OCI-LY3 (cell line): ENCODE results near the gene LRP5.
A peak's percentile ranks its signal among the peaks of the same experiment; 100 is the strongest.

Source experiments
- H2AFZ ChIP-seq: fragments of 200-600, 300-600 bp; shearing (Covaris generic); 2 replicates; pipeline ENCODE4 v1.6.0; 2014; ENCODE audit warnings: antibody characterized with exemption, low read depth, low read length
- H3K27ac ChIP-seq: fragments of 200-600, 300-600 bp; sonication (generic); 2 replicates; pipeline ENCODE4 v1.5.1; 2014; ENCODE audit warnings: mild to moderate bottlenecking, low read length, moderate library complexity, mixed read lengths
- H3K27me3 ChIP-seq: fragments of 200-600, 300-600 bp; sonication (generic); 2 replicates; pipeline ENCODE4 v1.6.1; 2014; ENCODE audit warnings: low read depth, low read length, mixed read lengths
- H3K36me3 ChIP-seq: fragments of 200-600, 300-600 bp; sonication (generic); replicated peaks from 2 replicates; pipeline ENCODE3; 2014; ENCODE audit warnings: low read depth, low read length, mixed read lengths
- H3K4me1 ChIP-seq: fragments of 300-600, 200-600 bp; sonication (generic); 2 replicates; pipeline ENCODE4 v1.6.1; 2014; ENCODE audit warnings: low read length, mixed read lengths
- H3K4me2 ChIP-seq: fragments of 200-600, 300-600 bp; sonication (generic); 2 replicates; pipeline ENCODE4 v1.6.1; 2014; ENCODE audit warnings: low read length, mixed read lengths
- H3K4me3 ChIP-seq: fragments of 300-600, 200-600 bp; sonication (generic); 2 replicates; pipeline ENCODE4 v1.5.1; 2014; ENCODE audit warnings: antibody characterized with exemption, mild to moderate bottlenecking, low read length, moderate library complexity
- H3K79me2 ChIP-seq: fragments of 300-600, 200-600 bp; shearing (Covaris generic); 2 replicates; pipeline ENCODE4 v1.6.1; 2014; ENCODE audit warnings: mild to moderate bottlenecking, low read length, mixed read lengths
- H3K9ac ChIP-seq: fragments of 300-600, 200-600 bp; shearing (Covaris generic); 2 replicates; pipeline ENCODE4 v1.6.0; 2014; ENCODE audit warnings: mild to moderate bottlenecking, low read length, moderate library complexity
- H3K9me3 ChIP-seq: fragments of 200-600, 300-600 bp; shearing (Covaris generic); 2 replicates; pipeline ENCODE4 v1.6.1; 2014; ENCODE audit warnings: low read length, mixed read lengths; ENCODE audit not compliant: insufficient read depth
- H4K20me1 ChIP-seq: fragments of 200-600, 300-600 bp; sonication (generic); 2 replicates; pipeline ENCODE4 v1.6.1; 2016; ENCODE audit warnings: low read length, mixed read lengths; ENCODE audit not compliant: insufficient read depth
- CTCF ChIP-seq: fragments of 200-600, 300-600 bp; sonication (generic); IDR thresholded peaks from 2 replicates; pipeline ENCODE4 v1.5.1; 2014; ENCODE audit warnings: antibody characterized with exemption, low read length, low read depth
- EZH2phosphoT487 ChIP-seq: fragments of 200-600 bp; shearing (Covaris generic); IDR thresholded peaks from 2 replicates; pipeline ENCODE4 v1.6.1; 2018; ENCODE audit warnings: antibody characterized with exemption, mixed run types, low read depth

Gene LRP5

GRCh38 chr11:68311160-68312116 is 953 bp upstream of the LRP5 start:
- 0 out of 2 replicates have a peak overlapping the region, but pooled peaks have one; percentile 53 for H2AFZ ChIP-seq
- H4K20me1 ChIP-seq, result peaks cover 15% of the 10 kb centered on the region
- H3K4me2 ChIP-seq, result peak overlapping the region; percentile 89
- H3K27me3 ChIP-seq, result no peaks in the 10 kb centered on the region
- H3K4me1 ChIP-seq, result peaks cover 40% of the 10 kb centered on the region
- no peaks in the 10 kb centered on the region for H3K36me3 ChIP-seq
- H3K4me3 ChIP-seq, result peak overlapping the region; percentile 79
- H3K9me3 ChIP-seq, result no peaks in the 10 kb centered on the region
- TF ChIP-seq CTCF (no peak), EZH2phosphoT487 (no peak)
- H3K9ac ChIP-seq, result no peak overlapping the region
- H3K79me2 ChIP-seq, result peaks cover 34% of the 10 kb centered on the region
- no peak overlapping the region for H3K27ac ChIP-seq

DNA sequence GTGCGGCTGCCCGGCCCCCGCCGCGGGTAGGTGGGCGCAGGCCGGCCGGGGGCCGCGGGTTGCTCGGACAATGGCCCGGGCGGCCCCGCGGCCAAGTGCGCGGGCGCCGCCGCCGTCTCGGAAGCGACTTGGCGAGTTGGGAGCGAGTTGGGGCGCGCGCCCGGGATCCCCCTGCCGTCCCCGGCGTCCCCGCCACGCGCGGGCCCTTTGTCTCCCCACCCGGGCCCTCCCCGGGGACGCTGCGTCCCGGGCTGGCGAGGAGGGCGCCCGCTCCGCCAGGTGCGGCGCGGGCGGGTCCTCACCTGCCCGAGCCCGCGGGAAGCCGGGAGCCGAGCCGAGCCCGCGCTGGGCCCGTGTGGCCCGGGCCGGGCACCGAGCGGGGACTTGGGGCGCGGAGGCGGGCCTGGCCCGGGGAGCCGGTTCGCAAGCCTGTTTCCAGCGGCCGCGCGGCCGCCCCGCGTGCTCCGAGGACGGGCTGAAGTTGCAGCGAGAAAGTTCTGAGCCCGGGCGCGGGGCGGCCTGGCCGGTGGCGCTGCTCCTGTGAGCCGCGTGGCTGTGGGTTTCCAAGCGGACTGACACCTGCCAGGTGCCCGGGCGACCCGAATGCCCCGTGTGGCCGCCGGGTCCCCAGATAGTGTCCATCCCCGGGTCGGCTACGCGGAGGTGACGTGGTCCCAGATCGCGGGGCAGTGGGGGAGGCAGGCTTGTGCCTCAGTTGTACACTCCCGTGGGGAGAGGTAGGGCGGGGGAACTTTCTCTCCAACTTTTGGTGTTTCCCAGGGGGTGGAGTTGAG is 586 bp downstream of the LRP5 start:
- Histone ChIP-seq H3K79me2 (peaks cover 48% of the 10 kb centered on the region), H3K4me2 (peak overlapping the region; percentile 80), H3K9ac (peak overlapping the region; percentile 87), H2AFZ (peak overlapping the region; percentile 39; the same call in 1 of the 2 replicates), H3K4me3 (peak overlapping the region; percentile 91), H3K4me1 (peaks cover 34% of the 10 kb centered on the region), H3K27me3 (no peaks in the 10 kb centered on the region), H3K27ac (peak overlapping the region; percentile 19; the same call in 1 of the 2 replicates), H4K20me1 (peaks cover 23% of the 10 kb centered on the region), H3K36me3 (no peaks in the 10 kb centered on the region), H3K9me3 (no peaks in the 10 kb centered on the region)
- no peak for TF ChIP-seq CTCF
- TF ChIP-seq EZH2phosphoT487, result no peak

GRCh38 chr11:68313574-68314202 is 1.3 kb downstream of the LRP5 start:
- TF ChIP-seq EZH2phosphoT487 (no peak), CTCF (no peak)
- Histone ChIP-seq H3K27me3 (no peaks in the 10 kb centered on the region), H3K4me2 (peak overlapping the region; percentile 80), H3K9ac (peak overlapping the region; percentile 87), H3K4me1 (peaks cover 27% of the 10 kb centered on the region), H4K20me1 (peaks cover 25% of the 10 kb centered on the region), H3K27ac (peak overlapping the region; percentile 19; the same call in 1 of the 2 replicates), H2AFZ (peak overlapping the region; percentile 39; the same call in 1 of the 2 replicates), H3K79me2 (peaks cover 52% of the 10 kb centered on the region), H3K9me3 (no peaks in the 10 kb centered on the region), H3K4me3 (peak overlapping the region; percentile 91), H3K36me3 (no peaks in the 10 kb centered on the region)
